ENCODE results near the gene CEP70.

GRCh38 chr3:138476526-138476925, 117.5 kb downstream of the CEP70 start:
- TF ChIP-seq EZH2 (IDR thresholded peaks at IDR 0.05) (no peak), POLR2AphosphoS5 (IDR thresholded peaks at IDR 0.05; ENCODE audit: borderline replicate concordance, low read depth, low read length) (no peak), FOXP2 (optimal IDR thresholded peaks at IDR 0.05; ENCODE audit: control extremely low read depth, extremely low read length, insufficient read depth) (no peak)
